ENCODE results near the gene MEX3A. TPM values are rescaled to one million over a fixed set of nuclear protein-coding genes. Genes with fewer than 3 reads are reported as not detected.

Gene MEX3A
- polyA plus RNA-seq, 2 of the 4 experiments (the other 2 are of a cell fraction): 1.8 to 4.9 TPM

DNA sequence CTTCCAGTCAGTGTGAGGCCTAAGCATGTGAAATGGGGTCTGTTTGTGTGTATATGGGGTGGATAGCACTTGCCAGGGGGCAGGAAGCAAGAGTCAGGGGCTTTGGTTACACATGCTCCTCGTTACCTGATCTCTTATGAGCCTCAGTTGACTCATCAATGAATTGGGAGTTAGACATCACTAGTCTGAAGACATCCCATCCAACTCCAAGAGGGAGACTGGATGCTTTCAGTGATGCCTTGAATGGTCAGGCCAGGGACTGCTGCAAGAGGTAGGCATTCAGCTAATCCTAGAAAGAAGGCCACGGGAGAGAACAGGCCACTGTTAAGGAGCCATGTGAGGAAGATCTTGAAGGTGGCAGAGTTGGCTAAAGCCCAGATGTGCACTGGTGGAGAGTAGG is 15.0 kb downstream of the MEX3A start:
- 25% methylated on average over 2 of the region's 2 CpGs for WGBS (ENCODE audit: missing lambda C conversion rate)
- no peaks in the 10 kb centered on the region; the same call in 2 of the 3 replicates for H3K4me1 ChIP-seq
- H3K4me2 ChIP-seq: no peak overlapping the region
- no peak for FAIRE-seq
- no peak for DNase-seq (ENCODE audit: low read depth in 1 of 2, low spot score in 1 of 2)
- ATAC-seq: no peak
- no peak overlapping the region for H3K4me3 ChIP-seq
- POLR2A ChIA-PET: no interaction called here
- no peak overlapping the region for H3K27ac ChIP-seq
- H3K9me3 ChIP-seq: no peaks in the 10 kb centered on the region
- no peak for TF ChIP-seq HOXB13 (CRISPR knock-in tag; IDR thresholded peaks at IDR 0.05; ENCODE audit: low read depth)
- no peak for TF ChIP-seq RFX5 (IDR thresholded peaks at IDR 0.05)
- no peak for TF ChIP-seq RCOR1 (IDR thresholded peaks at IDR 0.05; ENCODE audit: low read depth, low read length)
- TF ChIP-seq PHF8 (IDR thresholded peaks at IDR 0.05; ENCODE audit: borderline replicate concordance, low read depth): no peak
- TF ChIP-seq, protein P1, sequence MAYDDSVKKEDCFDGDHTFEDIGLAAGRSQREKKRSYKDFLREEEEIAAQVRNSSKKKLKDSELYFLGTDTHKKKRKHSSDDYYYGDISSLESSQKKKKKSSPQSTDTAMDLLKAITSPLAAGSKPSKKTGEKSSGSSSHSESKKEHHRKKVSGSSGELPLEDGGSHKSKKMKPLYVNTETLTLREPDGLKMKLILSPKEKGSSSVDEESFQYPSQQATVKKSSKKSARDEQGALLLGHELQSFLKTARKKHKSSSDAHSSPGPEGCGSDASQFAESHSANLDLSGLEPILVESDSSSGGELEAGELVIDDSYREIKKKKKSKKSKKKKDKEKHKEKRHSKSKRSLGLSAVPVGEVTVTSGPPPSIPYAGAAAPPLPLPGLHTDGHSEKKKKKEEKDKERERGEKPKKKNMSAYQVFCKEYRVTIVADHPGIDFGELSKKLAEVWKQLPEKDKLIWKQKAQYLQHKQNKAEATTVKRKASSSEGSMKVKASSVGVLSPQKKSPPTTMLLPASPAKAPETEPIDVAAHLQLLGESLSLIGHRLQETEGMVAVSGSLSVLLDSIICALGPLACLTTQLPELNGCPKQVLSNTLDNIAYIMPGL (CRISPR knock-in tag; IDR thresholded peaks at IDR 0.05; ENCODE audit: borderline replicate concordance): no peak
- no peak for TF ChIP-seq RNF2 (IDR thresholded peaks at IDR 0.05; ENCODE audit: borderline replicate concordance, low read depth)
- TF ChIP-seq ZNF302 (CRISPR knock-in tag; IDR thresholded peaks at IDR 0.05): no peak
- no peak for TF ChIP-seq CTCF (IDR thresholded peaks at IDR 0.05)
- TF ChIP-seq HES2 (IDR thresholded peaks at IDR 0.05): no peak
- no peak for TF ChIP-seq FOXS1 (CRISPR knock-in tag; IDR thresholded peaks at IDR 0.05)
- no peak for TF ChIP-seq ZFP36 (IDR thresholded peaks at IDR 0.05; ENCODE audit: borderline replicate concordance, partially characterized antibody)
- no peak for TF ChIP-seq HOXB5 (CRISPR knock-in tag; IDR thresholded peaks at IDR 0.05)
- TF ChIP-seq NFE2L2 (conservative IDR thresholded peaks at IDR 0.05; ENCODE audit: low read length): no peak
- TF ChIP-seq, protein P2, sequence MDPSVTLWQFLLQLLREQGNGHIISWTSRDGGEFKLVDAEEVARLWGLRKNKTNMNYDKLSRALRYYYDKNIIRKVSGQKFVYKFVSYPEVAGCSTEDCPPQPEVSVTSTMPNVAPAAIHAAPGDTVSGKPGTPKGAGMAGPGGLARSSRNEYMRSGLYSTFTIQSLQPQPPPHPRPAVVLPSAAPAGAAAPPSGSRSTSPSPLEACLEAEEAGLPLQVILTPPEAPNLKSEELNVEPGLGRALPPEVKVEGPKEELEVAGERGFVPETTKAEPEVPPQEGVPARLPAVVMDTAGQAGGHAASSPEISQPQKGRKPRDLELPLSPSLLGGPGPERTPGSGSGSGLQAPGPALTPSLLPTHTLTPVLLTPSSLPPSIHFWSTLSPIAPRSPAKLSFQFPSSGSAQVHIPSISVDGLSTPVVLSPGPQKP (IDR thresholded peaks at IDR 0.05; ENCODE audit: low read depth, low read length): no peak
- no peak for TF ChIP-seq CHD2 (IDR thresholded peaks at IDR 0.05; ENCODE audit: low read length, partially characterized antibody)
- CTCF ChIA-PET: interaction anchor here (0.8 to 4.1 kb wide), 27 partner anchors 8 to 311 kb away, joined by 3 to 34 read pairs (median 8); partner anchors contain the start of genes KHDC4 and UBQLN4

GRCh38 chr1:156065871-156066270 is 16.4 kb downstream of the MEX3A start:
- no peak overlapping the region for H3K4me2 ChIP-seq
- FAIRE-seq (no peak), ATAC-seq (peak in 1 of 2 experiments; percentile 10; a peak in 2 of 6 replicates), DNase-seq (ENCODE audit: low read depth in 1 of 2, low spot score in 1 of 2) (no peak)
- no peaks in the 10 kb centered on the region for H3K9me3 ChIP-seq
- POLR2A ChIA-PET: interaction anchor here (1.0 to 1.2 kb wide), 2 partner anchors 10 to 82 kb away, joined by 3 read pairs; no protein-coding TSS in a partner anchor
- 81% methylated on average over 14 of the region's 16 CpGs for WGBS (ENCODE audit: missing lambda C conversion rate)
- no peak overlapping the region for H3K27ac ChIP-seq
- CTCF ChIA-PET: interaction anchor here (0.8 to 4.1 kb wide), 52 partner anchors 8 to 271 kb away, joined by 3 to 34 read pairs (median 4); partner anchors contain the start of genes ARHGEF2, KHDC4, LAMTOR2 and UBQLN4
- TF ChIP-seq ZFP36 (IDR thresholded peaks at IDR 0.05; ENCODE audit: borderline replicate concordance, partially characterized antibody): no peak
- TF ChIP-seq EP300 (IDR thresholded peaks at IDR 0.05): no peak
- no peak for TF ChIP-seq POLR2A (IDR thresholded peaks at IDR 0.05; ENCODE audit: low read length)
- H3K4me1 ChIP-seq: no peaks in the 10 kb centered on the region; the same call in 2 of the 3 replicates
- H3K4me3 ChIP-seq: no peak overlapping the region

DNA sequence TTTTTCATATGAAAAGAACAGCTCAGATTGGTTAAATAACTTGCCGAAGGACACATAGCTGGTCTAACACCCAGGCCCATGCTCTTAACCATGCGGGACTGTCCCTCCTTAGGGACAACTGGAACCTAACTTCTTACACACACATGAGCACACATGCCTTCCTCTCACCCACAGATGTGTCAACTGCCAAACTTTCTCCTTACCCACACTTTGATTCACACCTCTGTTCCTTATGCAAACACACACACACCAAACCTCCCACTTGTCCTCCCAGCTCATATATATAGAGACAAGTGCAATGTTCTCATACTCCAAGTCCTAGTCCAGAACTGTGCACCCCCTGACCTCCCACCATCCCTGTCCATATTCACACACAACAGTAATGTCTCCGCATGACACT is 17.1 kb downstream of the MEX3A start:
- H3K9me3 ChIP-seq: no peaks in the 10 kb centered on the region
- FAIRE-seq (no peak), DNase-seq (ENCODE audit: low read depth in 1 of 2, low spot score in 1 of 2) (no peak), ATAC-seq (no peak)
- TF ChIP-seq, protein P3, sequence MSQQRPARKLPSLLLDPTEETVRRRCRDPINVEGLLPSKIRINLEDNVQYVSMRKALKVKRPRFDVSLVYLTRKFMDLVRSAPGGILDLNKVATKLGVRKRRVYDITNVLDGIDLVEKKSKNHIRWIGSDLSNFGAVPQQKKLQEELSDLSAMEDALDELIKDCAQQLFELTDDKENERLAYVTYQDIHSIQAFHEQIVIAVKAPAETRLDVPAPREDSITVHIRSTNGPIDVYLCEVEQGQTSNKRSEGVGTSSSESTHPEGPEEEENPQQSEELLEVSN (IDR thresholded peaks at IDR 0.05; ENCODE audit: borderline replicate concordance, low read depth): no peak
- TF ChIP-seq RNF2 (IDR thresholded peaks at IDR 0.05; ENCODE audit: borderline replicate concordance, low read depth) (no peak), KDM1A (IDR thresholded peaks at IDR 0.05; ENCODE audit: low read depth) (no peak), HOXA7 (CRISPR knock-in tag; IDR thresholded peaks at IDR 0.05) (no peak), CHD4 (IDR thresholded peaks at IDR 0.05; ENCODE audit: borderline replicate concordance) (no peak), ZFP36 (IDR thresholded peaks at IDR 0.05; ENCODE audit: borderline replicate concordance, partially characterized antibody) (no peak)
- no peak overlapping the region for H3K4me2 ChIP-seq
- 85% methylated on average over 3 of the region's 3 CpGs for WGBS (ENCODE audit: missing lambda C conversion rate)
- CTCF ChIA-PET: interaction anchor here (0.6 to 4.1 kb wide), 20 partner anchors 8 to 161 kb away, joined by 3 to 33 read pairs (median 8); partner anchors contain the start of gene KHDC4
- no peak overlapping the region for H3K27ac ChIP-seq
- no peak overlapping the region for H3K4me3 ChIP-seq
- H3K4me1 ChIP-seq: no peaks in the 10 kb centered on the region; the same call in 2 of the 3 replicates
- POLR2A ChIA-PET: no interaction called here

All from A549 (cell line).